Measurements from ENCODE around the gene CPEB3. TPM values are rescaled to one million over a fixed set of nuclear protein-coding genes. Genes with fewer than 3 reads are reported as not detected.
"Not testable (repeated sequence)": the region's sequence is repeated elsewhere in the genome, so short reads cannot be mapped to it uniquely, and the experiment has no call there.

CPEB3 gene
- total RNA-seq, 4 donors from 2014 or later, result 2.8 to 6.3 (median 6.2) TPM

DNA sequence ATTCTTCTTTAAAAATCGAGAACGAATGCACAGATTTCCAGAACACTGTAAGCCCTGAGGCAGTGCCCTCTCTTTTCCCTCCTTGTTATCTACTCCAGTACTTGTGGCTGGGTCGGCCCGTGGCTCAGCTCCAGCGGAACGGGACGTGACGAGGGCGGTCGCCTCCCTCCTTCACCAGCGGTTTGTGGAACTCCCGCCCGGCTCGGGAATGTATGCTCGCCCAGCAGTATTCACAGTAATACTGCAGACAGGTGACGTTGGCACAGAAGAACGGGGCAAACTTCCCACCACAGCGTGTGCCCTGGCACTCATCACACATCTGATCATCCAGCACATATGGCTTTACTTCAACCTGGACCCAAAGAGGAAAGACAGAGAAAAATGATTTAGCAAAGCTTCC, 238.8 kb downstream of the CPEB3 start:
- DNase-seq (ENCODE audit: low spot score) (no peak), ATAC-seq (ENCODE audit: low FRiP score) (no peak)
- TF ChIP-seq, protein P1, sequence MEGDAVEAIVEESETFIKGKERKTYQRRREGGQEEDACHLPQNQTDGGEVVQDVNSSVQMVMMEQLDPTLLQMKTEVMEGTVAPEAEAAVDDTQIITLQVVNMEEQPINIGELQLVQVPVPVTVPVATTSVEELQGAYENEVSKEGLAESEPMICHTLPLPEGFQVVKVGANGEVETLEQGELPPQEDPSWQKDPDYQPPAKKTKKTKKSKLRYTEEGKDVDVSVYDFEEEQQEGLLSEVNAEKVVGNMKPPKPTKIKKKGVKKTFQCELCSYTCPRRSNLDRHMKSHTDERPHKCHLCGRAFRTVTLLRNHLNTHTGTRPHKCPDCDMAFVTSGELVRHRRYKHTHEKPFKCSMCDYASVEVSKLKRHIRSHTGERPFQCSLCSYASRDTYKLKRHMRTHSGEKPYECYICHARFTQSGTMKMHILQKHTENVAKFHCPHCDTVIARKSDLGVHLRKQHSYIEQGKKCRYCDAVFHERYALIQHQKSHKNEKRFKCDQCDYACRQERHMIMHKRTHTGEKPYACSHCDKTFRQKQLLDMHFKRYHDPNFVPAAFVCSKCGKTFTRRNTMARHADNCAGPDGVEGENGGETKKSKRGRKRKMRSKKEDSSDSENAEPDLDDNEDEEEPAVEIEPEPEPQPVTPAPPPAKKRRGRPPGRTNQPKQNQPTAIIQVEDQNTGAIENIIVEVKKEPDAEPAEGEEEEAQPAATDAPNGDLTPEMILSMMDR (IDR thresholded peaks at IDR 0.05), result no peak

DNA sequence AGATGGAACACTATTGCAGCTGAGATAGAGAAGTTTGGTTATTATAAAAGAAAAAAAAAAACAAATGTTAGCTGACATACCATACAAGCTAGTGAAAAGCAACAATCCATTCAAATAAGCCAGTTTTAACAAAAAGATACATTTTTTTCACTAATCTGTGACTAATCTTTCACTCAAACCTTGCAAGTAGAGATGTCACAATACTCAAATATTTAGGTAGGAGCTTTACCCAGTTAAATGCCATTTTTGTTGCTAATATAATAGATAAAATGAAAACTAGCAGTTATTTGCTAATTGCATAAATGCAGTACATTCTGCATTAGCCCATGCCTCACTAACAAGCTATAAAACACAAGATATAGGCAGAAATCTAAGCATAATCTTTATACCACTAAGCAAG, 243.7 kb downstream of the CPEB3 start:
- TF ChIP-seq, protein P1 (IDR thresholded peaks at IDR 0.05), result no peak
- ATAC-seq (ENCODE audit: low FRiP score) (no peak), DNase-seq (ENCODE audit: low spot score) (no peak)

DNA sequence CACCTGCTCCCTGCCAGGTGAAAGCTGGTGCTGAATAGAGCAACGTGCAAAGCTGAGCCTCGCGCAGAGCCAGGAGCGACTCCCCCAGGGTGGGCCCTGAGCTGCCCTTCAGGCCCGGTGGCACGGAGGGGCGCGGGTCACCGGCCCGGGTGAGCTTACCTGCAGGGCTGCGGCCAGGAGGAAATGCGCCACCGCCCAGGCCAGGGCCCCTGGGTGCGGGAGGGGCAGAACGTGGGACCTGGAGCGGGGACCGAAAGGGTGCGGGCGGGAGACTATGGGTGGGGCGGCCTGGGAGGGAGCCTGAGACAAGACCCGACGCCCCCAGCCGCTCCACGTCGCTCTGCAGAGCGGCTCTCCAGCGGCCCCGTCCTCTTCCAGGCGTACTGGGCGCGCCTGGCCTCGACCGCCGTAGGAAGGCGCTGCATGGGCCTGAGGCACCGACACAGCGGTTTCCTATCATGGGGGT, 245.2 kb downstream of the CPEB3 start:
- no peak for ATAC-seq (ENCODE audit: low FRiP score)
- no peak for DNase-seq (ENCODE audit: low spot score)
- TF ChIP-seq, protein P1 (IDR thresholded peaks at IDR 0.05), result no peak

DNA sequence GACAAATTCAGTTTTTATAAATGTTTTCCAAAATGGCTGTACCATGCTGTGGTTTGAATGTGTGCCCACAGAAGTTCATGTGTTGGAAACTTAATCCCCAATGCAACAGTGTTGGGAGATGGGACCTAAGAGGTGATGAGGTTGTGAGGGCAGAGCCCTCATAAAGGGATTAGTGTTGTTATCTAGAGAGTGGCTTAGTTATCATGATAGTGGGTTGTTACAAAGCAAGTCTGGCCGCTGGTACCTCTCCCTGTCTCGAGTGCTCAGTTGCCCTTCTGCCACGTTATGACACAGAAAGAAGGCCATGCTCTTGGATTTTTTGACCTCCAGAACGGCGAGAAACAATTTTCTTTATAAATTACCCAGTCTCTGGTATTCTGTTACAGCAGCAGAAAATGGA, 248.3 kb downstream of the CPEB3 start:
- no peak for DNase-seq (ENCODE audit: low spot score)
- ATAC-seq (ENCODE audit: low FRiP score), result no peak
- TF ChIP-seq, protein P1 (IDR thresholded peaks at IDR 0.05), result no peak

DNA sequence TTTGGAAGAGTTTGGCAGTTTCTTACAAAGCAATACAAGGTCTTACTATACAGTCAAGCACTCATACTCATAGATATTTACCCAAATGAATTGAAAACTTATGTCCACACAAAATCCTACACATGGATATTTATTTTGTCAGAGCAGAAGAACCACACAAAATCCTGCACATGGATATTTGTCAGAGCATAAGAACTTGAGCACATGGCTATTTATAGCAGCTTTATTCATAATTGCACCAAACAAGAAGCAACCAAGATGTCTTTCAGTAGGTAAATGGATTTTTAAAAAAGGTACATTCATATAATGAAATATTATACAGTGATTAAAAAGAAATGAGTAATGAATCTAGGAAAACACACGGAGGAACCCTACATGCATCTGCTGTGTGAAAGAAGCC, 251.9 kb downstream of the CPEB3 start:
- DNase-seq (ENCODE audit: low spot score), result no peak
- ATAC-seq (ENCODE audit: low FRiP score), result no peak
- TF ChIP-seq, protein P1 (IDR thresholded peaks at IDR 0.05), result no peak

DNA sequence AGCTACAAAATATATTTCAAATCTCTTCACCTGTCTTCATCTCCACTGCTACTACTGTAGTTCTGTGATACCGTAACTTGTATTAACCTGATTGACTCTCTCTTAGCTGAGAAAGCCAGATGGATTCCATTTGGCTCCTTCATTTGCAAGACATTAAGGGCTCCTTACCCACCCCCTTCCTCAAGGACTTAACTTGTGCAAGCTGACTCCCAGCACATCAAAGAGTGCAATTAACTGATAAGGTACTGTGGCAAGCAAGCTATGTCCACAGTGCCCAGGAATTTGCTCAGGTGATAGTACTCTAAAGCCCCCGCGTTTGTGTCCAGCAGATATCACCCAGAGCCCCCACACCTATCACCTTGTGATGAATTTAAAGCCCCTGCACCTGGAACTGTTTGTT, 257.8 kb downstream of the CPEB3 start:
- ATAC-seq (ENCODE audit: low FRiP score); DNase-seq (ENCODE audit: low spot score): not testable (repeated sequence)

DNA sequence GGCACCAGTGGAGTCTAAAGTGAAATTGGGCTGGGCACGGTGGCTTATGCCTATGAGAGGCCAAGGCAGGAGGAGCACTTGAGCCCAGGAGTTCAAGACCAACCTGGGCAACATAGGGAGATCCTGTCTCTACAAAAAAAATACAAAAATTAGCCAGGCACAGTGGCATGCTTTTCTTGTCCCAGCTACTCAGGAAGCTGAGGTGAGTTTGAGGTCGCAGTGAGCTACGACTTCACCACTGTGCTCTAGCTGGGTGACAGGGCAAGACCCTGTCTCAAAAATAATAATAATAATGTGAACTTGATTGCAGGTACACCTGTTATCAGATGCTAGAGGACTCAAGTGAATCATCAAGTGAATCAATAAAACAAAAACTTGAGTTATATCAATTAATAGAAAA, 259.3 kb downstream of the CPEB3 start:
- DNase-seq (ENCODE audit: low spot score), result no peak
- TF ChIP-seq, protein P1 (IDR thresholded peaks at IDR 0.05), result no peak

DNA sequence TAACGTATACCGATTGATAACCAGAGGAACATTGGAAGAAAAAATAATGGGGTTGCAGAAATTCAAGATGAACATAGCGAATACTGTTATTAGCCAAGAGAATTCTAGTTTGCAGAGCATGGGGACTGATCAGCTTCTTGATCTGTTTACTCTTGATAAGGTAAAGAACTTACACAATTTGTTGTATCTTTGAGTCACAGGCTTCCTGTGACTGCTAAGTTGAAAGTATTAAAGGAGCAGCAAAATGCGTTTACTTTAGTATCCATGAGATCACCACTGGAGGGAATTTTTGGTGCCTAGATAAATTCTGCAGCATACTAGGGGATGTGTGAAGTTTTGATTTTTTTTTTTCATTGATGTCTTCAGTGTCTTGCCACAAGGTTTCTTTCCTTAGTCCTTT, 263.7 kb downstream of the CPEB3 start:
- TF ChIP-seq, protein P1 (IDR thresholded peaks at IDR 0.05), result no peak
- no peak for ATAC-seq (ENCODE audit: low FRiP score)
- no peak for DNase-seq (ENCODE audit: low spot score)

More for the DNA sequence above, 259.3 kb downstream of the CPEB3 start:
- no peak for ATAC-seq (ENCODE audit: low FRiP score)

DNA sequence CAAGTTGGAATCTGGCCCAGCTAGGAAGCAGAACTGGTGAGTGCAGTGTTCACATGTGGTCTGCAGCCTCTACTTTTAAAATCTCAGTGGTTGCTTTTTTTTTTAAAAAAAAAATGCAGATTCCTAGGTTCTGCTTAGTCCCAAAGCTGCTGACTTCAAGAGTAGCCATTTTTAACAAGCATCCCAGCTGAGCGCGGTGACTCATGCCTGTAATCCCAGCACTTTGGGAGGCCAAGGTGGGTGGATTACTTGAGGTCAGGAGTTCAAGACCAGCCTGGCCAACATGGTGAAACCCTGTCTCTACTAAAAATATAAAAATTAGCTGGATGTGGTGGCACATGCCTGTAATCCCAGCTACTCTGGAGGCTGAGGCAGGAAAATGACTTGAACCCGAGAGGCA, 265.5 kb downstream of the CPEB3 start:
- DNase-seq (ENCODE audit: low spot score); ATAC-seq (ENCODE audit: low FRiP score): not testable (repeated sequence)
